Body of pancreas (tissue), 4 donors: ENCODE measurements around the gene TNFSF8.

Experiments
- CTCF ChIP-seq, 7 experiments: fragments of 450-650 bp in 4 of 7; fragments of 200-600 bp in 3 of 7; sonication (generic) in 3 of 7; IDR thresholded peaks; one replicate each; pipeline ENCODE4 v1.5.1; 2016 to 2019; ENCODE audit warnings: antibody characterized with exemption in 7 of 7
- POLR2A ChIP-seq, 3 donors: fragments of 450-650 bp; IDR thresholded peaks; one replicate each; pipeline ENCODE4 v1.6.1; 2016; ENCODE audit warnings: antibody characterized with exemption in 3 of 3, mild to moderate bottlenecking in 2 of 3

GRCh38 chr9:114854736-114855355 lies 75.5 kb downstream of the TNFSF8 start:
- no peak for TF ChIP-seq CTCF (IDR thresholded peaks at IDR 0.05)
- TF ChIP-seq POLR2A (IDR thresholded peaks at IDR 0.05): no peak
